ENCODE data around the gene GPHN.

DNA sequence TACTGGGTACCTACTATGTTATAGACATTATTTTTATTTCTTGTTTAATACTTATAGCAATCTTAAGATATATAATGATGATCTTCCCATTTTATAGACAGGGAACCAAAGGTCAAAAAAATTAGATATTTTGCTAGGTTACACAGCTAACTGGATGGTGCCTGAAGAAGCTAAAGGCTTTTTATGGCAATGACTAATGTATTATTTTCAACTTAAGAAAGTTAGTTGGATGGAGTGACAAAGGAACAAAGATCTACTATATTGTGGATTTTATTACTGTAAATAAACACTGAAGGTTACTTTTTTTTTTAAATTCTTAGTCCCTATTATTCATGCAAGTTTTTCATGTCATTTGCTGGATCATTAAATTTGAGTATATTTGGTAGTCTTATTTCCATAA, 227.9 kb downstream of the GPHN start:
- TF ChIP-seq, protein P1, sequence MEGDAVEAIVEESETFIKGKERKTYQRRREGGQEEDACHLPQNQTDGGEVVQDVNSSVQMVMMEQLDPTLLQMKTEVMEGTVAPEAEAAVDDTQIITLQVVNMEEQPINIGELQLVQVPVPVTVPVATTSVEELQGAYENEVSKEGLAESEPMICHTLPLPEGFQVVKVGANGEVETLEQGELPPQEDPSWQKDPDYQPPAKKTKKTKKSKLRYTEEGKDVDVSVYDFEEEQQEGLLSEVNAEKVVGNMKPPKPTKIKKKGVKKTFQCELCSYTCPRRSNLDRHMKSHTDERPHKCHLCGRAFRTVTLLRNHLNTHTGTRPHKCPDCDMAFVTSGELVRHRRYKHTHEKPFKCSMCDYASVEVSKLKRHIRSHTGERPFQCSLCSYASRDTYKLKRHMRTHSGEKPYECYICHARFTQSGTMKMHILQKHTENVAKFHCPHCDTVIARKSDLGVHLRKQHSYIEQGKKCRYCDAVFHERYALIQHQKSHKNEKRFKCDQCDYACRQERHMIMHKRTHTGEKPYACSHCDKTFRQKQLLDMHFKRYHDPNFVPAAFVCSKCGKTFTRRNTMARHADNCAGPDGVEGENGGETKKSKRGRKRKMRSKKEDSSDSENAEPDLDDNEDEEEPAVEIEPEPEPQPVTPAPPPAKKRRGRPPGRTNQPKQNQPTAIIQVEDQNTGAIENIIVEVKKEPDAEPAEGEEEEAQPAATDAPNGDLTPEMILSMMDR (IDR thresholded peaks at IDR 0.05; ENCODE audit: low read length): no peak
- no peak for TF ChIP-seq EZH2 (IDR thresholded peaks at IDR 0.05; ENCODE audit: borderline replicate concordance, low read length)
